ENCODE measurements around the gene SLC9A9. TPM values are rescaled to one million over a fixed set of nuclear protein-coding genes. Genes with fewer than 3 reads are reported as not detected.

SLC9A9 gene
- total and polyA plus RNA-seq, 8 donors = 0.58 to 29.7 (median 14.0) TPM

DNA sequence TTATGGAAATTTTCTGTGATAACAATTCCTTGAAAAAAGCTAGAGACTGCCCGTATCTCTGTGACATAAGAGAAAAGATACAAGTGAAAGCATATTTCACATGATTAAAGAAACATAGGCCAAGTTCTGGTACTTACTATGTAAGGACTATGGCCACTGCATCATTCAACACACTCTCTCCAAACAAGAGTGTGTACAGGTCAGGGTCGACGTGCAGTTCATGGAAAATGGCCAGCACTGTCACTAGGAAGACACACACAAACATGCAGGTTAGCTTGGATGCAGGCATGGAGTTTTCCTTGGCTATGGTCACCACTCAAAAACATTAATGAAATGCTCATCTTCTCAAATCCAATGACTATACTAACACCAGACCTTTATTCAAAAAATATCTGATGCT, 196.2 kb downstream of the SLC9A9 start:
- Histone ChIP-seq H3K4me1 (no peaks in the 10 kb centered on the region), H3K27me3 (no peaks in the 10 kb centered on the region), H3K9me3 (no peaks in the 10 kb centered on the region), H3K36me3 (peaks cover 0 to 13% (median 7%) of the 10 kb centered on the region in 4 donors), H3K4me3 (no peak overlapping the region), H3K27ac (no peak overlapping the region)
- DNase-seq = no peak
- TF ChIP-seq POLR2AphosphoS5 (IDR thresholded peaks at IDR 0.05) (no peak), POLR2A (IDR thresholded peaks at IDR 0.05) (no peak), EP300 (IDR thresholded peaks at IDR 0.05) (no peak)
- TF ChIP-seq, protein P1, sequence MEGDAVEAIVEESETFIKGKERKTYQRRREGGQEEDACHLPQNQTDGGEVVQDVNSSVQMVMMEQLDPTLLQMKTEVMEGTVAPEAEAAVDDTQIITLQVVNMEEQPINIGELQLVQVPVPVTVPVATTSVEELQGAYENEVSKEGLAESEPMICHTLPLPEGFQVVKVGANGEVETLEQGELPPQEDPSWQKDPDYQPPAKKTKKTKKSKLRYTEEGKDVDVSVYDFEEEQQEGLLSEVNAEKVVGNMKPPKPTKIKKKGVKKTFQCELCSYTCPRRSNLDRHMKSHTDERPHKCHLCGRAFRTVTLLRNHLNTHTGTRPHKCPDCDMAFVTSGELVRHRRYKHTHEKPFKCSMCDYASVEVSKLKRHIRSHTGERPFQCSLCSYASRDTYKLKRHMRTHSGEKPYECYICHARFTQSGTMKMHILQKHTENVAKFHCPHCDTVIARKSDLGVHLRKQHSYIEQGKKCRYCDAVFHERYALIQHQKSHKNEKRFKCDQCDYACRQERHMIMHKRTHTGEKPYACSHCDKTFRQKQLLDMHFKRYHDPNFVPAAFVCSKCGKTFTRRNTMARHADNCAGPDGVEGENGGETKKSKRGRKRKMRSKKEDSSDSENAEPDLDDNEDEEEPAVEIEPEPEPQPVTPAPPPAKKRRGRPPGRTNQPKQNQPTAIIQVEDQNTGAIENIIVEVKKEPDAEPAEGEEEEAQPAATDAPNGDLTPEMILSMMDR (IDR thresholded peaks at IDR 0.05) = no peak
- WGBS, 5 donors = 75 to 91% (median 88%) methylated on average over 3 of the region's 3 CpGs
- intact Hi-C loops (cut with DNase I; ENCODE audit: low total_unique reads) = no loop called here

DNA sequence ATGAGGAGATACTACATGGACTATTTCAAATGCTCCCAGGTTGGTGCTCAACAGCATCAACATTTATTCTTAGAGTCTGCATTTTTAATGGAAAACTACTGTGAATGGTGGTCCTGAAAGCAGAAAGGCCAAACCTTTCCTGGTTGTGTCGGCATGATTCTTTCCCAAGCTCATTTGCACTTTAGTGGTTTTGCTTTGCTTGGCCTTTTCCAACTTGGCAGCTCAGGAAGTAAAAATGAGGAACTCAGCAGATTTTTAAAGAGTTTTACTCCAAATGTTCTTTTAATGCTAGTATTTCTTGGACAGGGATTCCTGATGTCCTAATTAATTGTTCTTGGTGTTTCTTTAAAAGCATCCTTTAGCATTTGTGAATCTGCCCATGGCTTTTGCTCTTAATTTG, 197.4 kb downstream of the SLC9A9 start:
- intact Hi-C loops (cut with DNase I; ENCODE audit: low total_unique reads) = no loop called here
- Histone ChIP-seq H3K27me3 (no peaks in the 10 kb centered on the region), H3K9me3 (no peaks in the 10 kb centered on the region), H3K4me1 (no peaks in the 10 kb centered on the region), H3K4me3 (no peak overlapping the region), H3K36me3 (peaks cover 0 to 13% (median 7%) of the 10 kb centered on the region in 4 donors), H3K27ac (no peak overlapping the region)
- TF ChIP-seq POLR2AphosphoS5 (IDR thresholded peaks at IDR 0.05) (no peak), EP300 (IDR thresholded peaks at IDR 0.05) (no peak), POLR2A (IDR thresholded peaks at IDR 0.05) (no peak)
- TF ChIP-seq, protein P1 (IDR thresholded peaks at IDR 0.05) = no peak
- 68 to 83% (median 75%) methylated on average over 1 of the region's 1 CpG for WGBS, 5 donors
- DNase-seq = no peak

DNA sequence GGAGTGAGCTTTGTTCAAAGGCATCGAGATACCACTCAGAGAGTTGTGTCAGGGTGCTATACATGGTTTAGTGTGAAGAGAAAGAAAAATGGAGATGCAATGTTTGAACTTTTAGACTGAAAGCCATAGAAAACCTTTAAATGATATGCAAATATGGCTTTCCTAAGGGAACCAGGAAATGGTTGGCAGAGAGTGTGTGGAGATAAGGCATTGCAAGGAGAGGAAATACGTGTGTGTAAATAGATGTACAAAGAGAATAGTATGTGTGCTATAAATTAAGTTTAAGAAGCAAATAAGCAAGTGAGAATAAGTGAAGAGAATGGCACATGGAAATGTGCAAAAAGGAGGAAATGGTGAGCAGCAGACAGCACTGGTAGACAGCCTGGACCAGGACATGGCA, 198.1 kb downstream of the SLC9A9 start:
- WGBS, 5 donors = 51 to 71% (median 60%) methylated on average over 2 of the region's 2 CpGs
- no peaks in the 10 kb centered on the region for H3K4me1 ChIP-seq

DNA sequence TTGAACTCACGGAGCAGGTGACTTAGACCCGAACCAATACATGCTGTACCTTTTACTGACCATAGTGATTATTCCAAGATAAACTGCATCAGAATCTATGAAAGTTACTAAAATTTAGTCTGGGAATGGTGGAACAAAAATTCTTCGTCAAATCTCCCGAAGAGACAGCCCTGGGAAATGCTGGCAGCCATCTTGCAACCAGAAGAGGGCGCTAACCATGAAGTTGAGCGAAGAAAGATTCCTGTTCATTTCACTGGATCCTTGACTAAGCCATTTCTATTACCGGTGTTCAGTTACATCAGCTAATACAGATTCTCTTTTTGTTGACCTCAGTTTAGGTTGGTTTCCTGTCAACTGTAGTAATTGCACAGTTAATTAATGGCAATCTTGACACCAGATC, 199.6 kb downstream of the SLC9A9 start:
- DNase-seq = no peak
- Histone ChIP-seq H3K4me3 (no peak overlapping the region), H3K27me3 (no peaks in the 10 kb centered on the region), H3K27ac (no peak overlapping the region), H3K36me3 (peaks cover 0 to 13% (median 7%) of the 10 kb centered on the region in 4 donors), H3K9me3 (no peaks in the 10 kb centered on the region), H3K4me1 (peaks cover 6 to 11% (median 8%) of the 10 kb centered on the region in 4 donors)
- intact Hi-C loops (cut with DNase I; ENCODE audit: low total_unique reads) = no loop called here
- WGBS, 5 donors = 87 to 91% (median 89%) methylated on average over 7 of the region's 7 CpGs
- TF ChIP-seq, protein P1 (IDR thresholded peaks at IDR 0.05) = no peak
- no peak for TF ChIP-seq POLR2AphosphoS5 (IDR thresholded peaks at IDR 0.05)
- TF ChIP-seq POLR2A (IDR thresholded peaks at IDR 0.05) = no peak
- no peak for TF ChIP-seq EP300 (IDR thresholded peaks at IDR 0.05)

More for the DNA sequence above, 198.1 kb downstream of the SLC9A9 start:
- DNase-seq = no peak
- TF ChIP-seq EP300 (IDR thresholded peaks at IDR 0.05) (no peak), POLR2A (IDR thresholded peaks at IDR 0.05) (no peak), POLR2AphosphoS5 (IDR thresholded peaks at IDR 0.05) (no peak)
- TF ChIP-seq, protein P1 (IDR thresholded peaks at IDR 0.05) = no peak
- intact Hi-C loops (cut with DNase I; ENCODE audit: low total_unique reads) = no loop called here
- no peaks in the 10 kb centered on the region for H3K9me3 ChIP-seq
- H3K36me3 ChIP-seq = peaks cover 0 to 13% (median 7%) of the 10 kb centered on the region in 4 donors
- no peak overlapping the region for H3K4me3 ChIP-seq
- H3K27me3 ChIP-seq = no peaks in the 10 kb centered on the region
- H3K27ac ChIP-seq = no peak overlapping the region
